ENCODE measurements around the gene RERE.
"Not testable (repeated sequence)": the region's sequence is repeated elsewhere in the genome, so short reads cannot be mapped to it uniquely, and the experiment has no call there.

The RERE gene

DNA sequence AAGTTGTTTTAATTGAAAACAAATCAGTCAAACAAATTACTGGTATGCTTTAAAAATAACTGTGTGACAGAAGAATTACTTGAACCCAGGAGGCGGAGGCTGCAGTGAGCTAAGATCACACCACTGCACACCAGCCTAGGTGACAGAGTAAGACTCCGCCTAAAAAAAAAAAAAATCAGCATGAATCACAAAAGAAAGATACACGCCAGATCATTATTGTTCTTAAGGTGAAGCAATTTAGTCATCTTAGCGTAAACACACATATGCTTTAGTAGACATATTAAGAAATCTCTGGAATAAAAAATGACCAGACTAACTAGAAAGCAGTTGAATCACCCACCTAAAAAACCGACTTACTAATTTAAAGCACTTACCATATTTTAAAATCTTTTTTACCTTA, 20.2 kb downstream of the RERE start:
- DNase-seq, result no peak

- DNase-seq, result no peak
These were observed 20.6 kb downstream of the RERE start for GRCh38 chr1:8796812-8797211.

DNA sequence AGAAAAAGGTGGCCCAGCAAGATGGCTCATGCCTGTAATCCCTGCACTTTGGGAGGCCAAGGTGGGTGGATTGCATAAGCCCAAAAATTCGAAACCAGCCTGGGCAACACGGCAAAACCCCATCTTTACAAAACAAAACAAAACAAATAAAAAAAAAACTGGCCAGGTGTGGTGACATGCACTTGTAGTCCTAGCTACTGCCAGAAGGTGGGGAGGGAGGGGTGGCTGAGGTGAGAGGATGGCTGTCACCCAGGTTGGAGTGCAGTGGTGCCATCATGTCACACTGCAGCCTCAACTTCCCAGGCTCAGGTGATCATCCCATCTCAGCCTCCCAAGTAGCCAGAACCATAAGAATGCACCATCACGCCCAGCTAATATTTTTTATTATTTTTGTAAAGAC, 22.8 kb downstream of the RERE start:
- DNase-seq, result no peak

DNA sequence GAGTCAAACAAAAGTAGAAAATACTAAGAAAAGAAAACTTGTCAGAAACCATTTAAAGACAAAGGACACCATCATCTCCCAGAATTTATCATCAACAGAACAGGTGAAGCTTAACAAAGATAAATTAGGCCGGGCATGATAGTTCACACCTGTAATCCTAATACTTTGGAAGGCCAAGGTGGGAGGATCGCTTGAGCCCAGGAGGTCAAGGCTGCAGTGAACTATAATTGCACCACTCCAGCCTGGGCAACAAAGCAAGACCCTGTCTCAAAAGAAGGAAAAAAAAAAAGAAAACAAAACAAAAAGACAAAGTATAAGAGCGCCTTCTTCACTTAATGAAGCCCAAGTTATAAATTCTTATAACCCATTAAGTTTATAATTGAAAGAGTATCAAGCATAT, 25.6 kb downstream of the RERE start:
- DNase-seq, result no peak

GRCh38 chr1:8790987-8791386, 26.5 kb downstream of the RERE start:
- no peak for DNase-seq

GRCh38 chr1:8790478-8790877, 27.0 kb downstream of the RERE start:
- DNase-seq, result no peak

- no peak for DNase-seq
These were observed 27.9 kb downstream of the RERE start for GRCh38 chr1:8789314-8790214.

DNA sequence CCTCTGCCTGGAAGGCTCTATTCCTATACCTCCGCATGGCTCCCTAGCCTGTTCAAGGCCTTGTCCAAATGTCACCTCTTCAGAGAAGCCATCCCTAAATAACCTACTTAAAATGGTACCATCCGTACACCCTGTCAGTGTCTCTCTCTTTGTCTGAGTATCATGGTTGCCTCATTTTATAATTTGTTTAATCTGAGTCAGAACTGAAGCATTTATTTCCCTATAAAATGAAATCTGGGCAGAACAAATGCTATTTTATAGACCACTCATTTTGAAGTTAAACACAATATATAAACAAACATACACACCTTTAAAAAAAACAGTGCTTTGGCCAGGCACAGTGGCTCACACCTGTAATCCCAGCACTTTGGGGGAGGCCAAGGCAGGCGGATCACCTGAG, 30.2 kb downstream of the RERE start:
- no peak for DNase-seq

DNA sequence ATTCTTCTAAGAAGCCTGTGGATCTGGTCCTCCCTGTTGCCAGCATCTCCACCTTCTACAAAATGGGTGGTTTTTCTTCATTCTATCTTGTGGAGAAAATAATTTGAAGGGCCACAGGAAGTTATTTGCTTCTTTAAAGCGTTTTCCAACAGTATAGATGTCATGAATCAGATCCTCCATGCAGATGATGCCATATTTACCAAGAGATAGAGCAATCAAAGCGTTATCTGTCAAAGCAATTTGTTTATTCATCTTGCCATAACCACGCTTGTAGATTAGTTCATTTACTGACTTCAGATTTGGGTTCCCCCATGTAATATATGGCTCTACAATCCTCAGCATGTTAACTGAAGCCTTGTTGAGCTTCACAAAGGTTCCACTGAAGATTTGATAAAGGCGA, 31.2 kb downstream of the RERE start:
- DNase-seq, result not testable (repeated sequence)

DNA sequence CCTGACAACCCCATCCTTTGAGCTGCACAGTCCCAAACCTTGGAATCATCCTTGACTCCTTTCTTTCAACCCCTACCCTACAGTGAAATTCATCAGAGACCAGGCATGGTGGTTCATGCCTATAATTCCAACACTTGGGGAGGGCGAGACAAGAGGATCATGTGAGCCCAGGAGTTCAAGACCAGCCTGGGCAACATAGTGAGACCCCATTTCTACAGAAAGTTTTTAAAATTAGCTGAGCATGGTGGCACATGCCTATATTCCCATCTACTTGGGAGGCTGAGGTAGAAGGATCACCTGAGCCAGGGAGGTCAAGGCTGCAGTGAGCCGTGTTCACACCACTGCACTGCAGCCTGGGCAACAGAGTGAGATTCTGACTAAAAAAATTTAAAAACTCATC, 34.5 kb downstream of the RERE start:
- DNase-seq, result no peak

DNA sequence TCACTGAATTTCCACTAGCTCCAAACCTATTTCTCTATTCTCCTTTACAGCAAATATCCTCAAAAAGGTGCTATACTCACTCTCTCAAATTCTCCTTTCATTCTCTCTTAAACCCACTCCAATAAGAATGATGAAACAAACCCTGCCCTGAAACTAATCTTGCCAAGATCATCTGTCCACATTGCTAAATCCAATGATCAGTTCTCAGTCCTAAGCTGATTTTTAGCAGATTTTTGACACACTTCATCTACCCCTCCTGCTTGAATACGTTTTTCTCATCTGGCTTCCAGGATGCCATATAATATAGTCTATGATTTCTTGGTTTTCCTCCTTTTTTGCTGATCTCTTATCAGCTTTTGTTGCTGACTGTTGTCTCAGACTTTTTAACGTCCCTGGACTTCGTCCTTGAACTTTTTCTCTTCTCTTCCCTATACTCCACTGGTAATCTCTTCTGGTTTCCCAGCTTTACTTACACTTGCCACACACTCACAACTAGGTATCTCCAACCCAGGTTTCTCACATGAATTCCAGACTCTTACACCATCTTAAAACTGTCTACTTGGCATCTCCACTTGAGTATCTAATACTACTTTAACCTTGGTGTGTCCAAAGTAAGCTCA, 35.3 kb downstream of the RERE start:
- DNase-seq, result no peak

DNA sequence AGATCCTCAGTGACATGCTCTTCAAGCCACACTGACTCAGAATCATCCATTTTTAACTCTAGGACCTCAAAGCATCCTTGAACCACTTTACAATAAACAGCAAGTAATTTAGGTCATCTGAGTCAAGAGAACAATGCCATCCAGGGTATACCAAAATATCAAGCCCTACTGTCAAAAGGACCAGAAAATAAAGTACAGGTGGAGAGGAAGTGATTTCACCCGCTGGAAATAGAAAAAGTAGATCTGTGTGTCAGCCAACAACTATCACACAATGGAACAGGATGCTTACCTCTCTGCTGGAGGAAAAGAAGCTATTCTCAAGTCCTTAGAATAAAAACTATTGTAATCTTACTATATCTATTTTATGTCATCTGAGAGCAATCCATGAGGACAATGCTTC, 37.0 kb downstream of the RERE start:
- DNase-seq, result no peak

- no peak for DNase-seq
These were observed 39.6 kb downstream of the RERE start for GRCh38 chr1:8777867-8778266.

- no peak for DNase-seq
These were observed 41.3 kb downstream of the RERE start for GRCh38 chr1:8776104-8776503.

GRCh38 chr1:8767006-8767405, 50.4 kb downstream of the RERE start:
- no peak for DNase-seq

DNA sequence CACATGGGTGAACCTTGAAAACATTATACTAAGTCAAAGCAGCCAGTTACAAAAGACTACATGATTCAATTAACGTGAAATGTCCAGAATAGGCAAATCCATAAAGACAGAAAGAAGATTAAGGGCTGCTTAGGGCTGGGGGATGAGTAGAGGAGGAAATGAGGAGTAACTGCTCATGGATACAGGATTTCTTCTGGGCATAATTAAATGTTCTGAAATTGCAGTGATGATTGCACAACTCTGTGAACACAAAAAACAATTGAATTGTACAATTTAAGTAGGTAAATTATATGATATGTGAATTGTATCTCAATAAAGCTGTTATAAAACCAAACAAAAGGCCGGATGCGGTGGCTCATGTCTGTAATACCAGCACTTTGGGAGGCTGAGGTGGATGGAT, 52.2 kb downstream of the RERE start:
- no peak for DNase-seq

DNA sequence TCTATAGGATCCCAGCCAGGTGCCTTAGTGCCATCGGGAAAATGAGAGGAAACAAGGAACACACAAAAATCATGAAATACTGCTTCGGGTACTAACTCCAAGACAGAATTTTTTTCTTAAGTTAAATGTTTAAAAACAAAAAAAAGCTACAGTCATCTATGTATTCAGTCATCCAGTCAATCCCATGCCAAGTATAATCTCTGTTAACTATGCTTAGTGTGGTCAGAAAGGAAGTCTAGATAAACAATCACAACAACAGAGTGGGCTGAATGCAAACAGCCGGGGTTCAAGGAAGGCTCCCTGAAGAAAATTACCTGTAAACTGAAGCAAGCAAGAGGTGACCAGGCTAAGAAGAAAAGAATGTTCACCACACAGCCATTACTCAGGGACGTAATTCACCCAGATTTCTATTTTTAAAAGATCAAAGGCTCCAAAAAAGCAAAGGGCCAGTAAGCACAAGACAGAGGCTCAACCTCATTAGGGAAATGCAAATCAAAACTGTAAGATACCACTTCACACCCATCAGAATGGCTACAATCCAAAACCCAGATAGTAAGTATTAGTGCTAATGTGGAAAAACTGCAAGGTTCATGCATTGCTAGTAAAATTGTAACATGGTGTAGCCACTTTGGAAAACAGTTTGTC, 53.0 kb downstream of the RERE start:
- DNase-seq, result no peak

- no peak for DNase-seq
These were observed 53.6 kb downstream of the RERE start for GRCh38 chr1:8763888-8764287.

- peak; percentile 9 for DNase-seq
These were observed 62.4 kb downstream of the RERE start for GRCh38 chr1:8754993-8755392.

GRCh38 chr1:8754247-8754650, 63.2 kb downstream of the RERE start:
- no peak for DNase-seq

DNA sequence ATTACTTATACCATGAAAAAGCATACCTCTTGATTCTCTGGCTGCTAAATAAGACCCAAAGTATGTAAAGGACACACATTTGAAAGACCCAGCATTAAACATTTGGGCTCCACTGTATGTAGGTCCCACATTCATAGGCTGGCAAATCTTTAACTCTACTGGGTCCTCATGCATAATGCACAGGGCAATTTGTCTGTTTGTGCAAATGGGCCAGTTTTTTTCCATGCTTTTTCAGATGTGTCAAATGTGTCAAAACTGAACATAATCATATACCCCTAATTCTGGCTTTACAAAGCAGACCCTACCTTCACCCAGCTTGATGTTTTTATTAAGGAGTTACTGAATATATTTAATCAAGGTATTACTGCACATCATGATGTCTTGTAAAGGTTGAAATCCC, 63.7 kb downstream of the RERE start:
- no peak for DNase-seq

- DNase-seq, result peak; percentile 12
These were observed 64.3 kb downstream of the RERE start for GRCh38 chr1:8752921-8753713.

- no peak for DNase-seq
These were observed 65.0 kb downstream of the RERE start for GRCh38 chr1:8752411-8752810.

Measured in fibroblast of upper back skin (primary cell).